Activated naive CD4-positive, alpha-beta T cell (primary cell): ENCODE data around the gene ZNF709.
A peak's percentile ranks its signal among the peaks of the same experiment; 100 is the strongest.
"Not testable (repeated sequence)": the region's sequence is repeated elsewhere in the genome, so short reads cannot be mapped to it uniquely, and the experiment has no call there.

Experiments used
- DNase-seq, 4 experiments: peaks; one replicate each; lab custom pipeline; 2025; lab: John Stamatoyannopoulos, UW

Gene ZNF709

GRCh38 chr19:12484371-12485051 lies at the start of gene ZNF709:
Gene ZNF709 (minus strand): TSS chr19:12484816. CDS start chr19:12484657, 159 bp downstream.
- peak; percentile 55 to 85 (median 72) for DNase-seq

GRCh38 chr19:12527034-12527836 lies 42.6 kb upstream of the ZNF709 start:
- no peak for DNase-seq

GRCh38 chr19:12526542-12526941 lies 41.9 kb upstream of the ZNF709 start:
- no peak for DNase-seq

DNA sequence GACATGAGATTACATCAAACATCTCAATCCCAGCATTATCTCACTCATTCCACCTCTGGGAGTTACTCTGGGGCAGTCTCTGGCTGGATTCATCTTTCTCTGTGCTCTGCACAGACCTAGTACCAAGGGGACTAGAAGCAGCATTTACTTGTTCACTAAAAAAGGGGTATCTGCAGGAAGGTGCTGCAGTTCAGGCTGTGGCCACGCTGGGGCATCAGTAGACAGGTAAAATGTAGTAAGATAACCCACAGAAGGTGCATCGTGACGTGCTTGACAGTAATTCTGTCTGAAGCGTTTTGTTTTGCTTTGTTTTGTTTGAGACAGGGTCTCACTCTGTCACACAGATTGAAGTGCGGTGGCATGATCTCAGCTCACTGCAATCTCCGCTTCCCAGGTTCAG lies 37.4 kb upstream of the ZNF709 start:
- DNase-seq, result no peak

- DNase-seq, result no peak
These were observed 29.0 kb upstream of the ZNF709 start for GRCh38 chr19:12513531-12514061.

DNA sequence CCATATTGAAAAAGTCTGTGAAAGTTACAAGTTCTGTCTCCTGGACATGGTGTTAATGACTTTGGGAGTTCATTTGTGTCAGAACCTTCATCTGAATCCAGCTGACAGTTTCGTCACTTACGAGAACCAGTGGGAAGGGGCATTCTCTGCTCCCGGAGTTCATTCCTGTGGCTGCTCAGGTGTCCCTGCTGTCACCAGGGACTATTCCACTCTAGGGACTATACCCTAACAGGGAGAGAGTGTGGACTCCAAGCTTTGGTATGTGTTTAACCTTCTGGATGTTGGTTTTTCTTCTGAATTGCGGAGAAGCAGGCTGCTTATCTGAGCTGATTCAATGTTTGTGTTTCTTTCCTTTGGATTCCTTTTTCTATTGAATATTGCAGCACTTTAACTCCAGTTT lies 12.4 kb upstream of the ZNF709 start:
- DNase-seq, result no peak

- no peak for DNase-seq
These were observed 11.9 kb upstream of the ZNF709 start for GRCh38 chr19:12496480-12496879.

- DNase-seq, result peak; percentile 69 to 93 (median 84)
These were observed 10.6 kb upstream of the ZNF709 start for GRCh38 chr19:12495002-12495802.

DNA sequence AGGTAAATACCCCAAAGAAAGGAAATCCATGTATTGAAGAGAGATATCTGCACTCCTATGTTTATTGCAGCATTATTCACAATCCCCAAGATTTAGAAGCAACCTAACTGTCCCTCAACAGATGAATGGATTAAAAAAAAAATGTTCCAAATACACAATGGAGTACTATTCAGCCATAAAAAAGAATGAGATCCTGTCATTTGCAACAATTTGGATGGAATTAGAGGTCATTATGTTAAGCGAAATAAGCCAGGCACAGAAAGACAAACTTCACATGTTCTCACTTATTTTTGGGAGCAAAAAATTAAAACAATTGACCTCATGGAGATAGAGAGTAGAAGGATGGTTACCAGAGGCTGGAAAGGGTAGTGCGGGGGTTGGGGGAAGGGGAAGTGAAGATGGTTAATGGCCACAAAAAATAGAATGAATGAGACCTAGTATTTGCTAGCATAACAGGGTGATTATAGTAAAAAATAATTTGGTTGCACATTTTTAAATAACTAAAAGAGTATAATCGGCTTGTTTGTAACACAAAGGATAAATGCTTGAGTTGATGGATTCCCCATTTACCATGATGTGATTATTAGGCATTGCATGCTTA lies 9.7 kb upstream of the ZNF709 start:
- DNase-seq, result no peak

GRCh38 chr19:12486265-12486783 lies 1.7 kb upstream of the ZNF709 start:
- not testable (repeated sequence) for DNase-seq

DNA sequence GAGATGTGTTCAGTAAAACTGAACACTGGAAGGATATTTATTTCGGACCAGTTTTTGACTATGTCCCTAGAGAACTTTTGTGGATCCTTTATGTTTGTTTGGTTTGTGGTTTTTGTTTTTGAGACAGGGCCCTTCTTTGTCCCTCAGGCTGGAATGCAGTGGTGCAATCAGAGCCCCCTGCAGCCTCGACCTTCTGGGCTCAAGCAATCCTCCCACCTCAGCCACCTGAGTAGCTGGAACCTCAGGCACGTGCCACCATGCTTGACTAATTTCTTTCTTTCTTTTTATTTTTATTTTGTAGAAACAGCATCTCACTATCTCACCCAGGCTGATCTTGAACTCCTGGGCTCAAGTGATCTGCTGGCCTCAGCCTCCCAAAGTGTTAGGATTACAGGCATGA lies 955 bp upstream of the ZNF709 start:
- DNase-seq, result no peak

DNA sequence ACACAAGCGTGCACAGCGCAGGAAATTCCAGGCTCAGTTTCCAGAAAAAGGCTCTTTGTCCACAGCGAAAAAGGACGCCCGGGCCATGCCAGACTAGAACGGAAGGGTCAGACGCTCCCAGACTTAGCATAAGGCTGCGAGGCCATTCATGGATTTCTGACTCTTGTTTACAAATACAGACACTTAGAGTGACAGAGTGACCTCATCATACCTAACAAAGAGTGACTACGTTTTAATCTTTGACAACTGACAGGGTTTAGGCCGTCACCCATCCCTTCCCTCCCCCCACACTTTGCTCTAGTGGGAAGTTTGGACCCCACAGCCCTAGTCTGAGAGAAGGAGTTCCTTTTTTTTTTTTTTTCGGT lies 418 bp upstream of the ZNF709 start:
- no peak for DNase-seq

DNA sequence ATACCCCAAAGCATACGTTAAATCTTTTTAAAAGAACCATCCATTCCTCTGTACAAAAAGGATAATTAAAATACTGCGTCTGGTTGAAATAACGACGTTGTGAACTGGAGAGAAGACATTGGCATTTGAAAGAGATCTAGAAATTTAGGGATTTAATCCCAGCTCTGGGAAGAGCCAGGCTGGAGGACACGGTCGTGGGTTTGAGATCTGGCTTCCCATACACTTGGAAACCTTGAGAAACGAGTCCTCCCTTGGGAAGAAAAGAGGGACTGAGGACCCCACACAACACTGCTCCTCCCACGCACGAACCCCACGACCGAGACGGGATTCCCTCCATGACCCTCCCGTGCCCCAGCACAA lies 625 bp downstream of the ZNF709 start:
- DNase-seq, result no peak

GRCh38 chr19:12482509-12482886 lies 2.1 kb downstream of the ZNF709 start:
- no peak for DNase-seq

GRCh38 chr19:12481781-12482508 lies 2.7 kb downstream of the ZNF709 start:
- no peak for DNase-seq

DNA sequence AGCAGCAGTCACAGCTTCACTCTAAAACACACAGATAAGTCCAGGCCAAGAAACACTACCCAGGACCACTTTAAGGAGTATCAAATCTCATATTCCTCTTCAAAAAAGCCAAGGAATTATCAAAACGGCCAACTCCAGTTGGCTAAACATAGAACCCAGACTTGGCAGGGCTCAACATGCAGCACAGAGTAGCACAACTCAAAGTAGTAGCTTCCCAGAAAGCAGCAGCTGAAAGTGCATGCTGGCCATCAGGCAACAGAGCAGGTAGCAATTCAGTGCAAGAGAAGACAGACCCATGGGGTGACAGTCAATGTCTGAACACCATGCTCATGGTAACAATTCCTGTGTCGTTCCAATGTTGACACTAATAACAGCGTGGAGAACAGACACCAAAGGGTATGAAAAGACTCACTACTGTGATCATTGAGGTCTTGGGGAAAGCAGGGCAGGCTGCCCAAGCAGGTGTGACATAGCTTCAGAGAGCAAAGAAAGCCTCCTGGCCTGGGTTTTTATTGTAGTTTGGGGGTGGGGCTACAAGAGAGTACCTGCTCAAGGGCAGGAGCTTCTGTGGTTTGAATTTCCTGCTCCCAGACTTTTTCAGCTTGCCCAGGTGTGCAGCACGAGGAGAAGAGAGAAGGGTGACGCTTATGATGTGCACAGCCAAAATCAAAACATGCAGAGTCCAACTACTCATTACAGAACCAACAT lies 6.2 kb downstream of the ZNF709 start:
- no peak for DNase-seq

DNA sequence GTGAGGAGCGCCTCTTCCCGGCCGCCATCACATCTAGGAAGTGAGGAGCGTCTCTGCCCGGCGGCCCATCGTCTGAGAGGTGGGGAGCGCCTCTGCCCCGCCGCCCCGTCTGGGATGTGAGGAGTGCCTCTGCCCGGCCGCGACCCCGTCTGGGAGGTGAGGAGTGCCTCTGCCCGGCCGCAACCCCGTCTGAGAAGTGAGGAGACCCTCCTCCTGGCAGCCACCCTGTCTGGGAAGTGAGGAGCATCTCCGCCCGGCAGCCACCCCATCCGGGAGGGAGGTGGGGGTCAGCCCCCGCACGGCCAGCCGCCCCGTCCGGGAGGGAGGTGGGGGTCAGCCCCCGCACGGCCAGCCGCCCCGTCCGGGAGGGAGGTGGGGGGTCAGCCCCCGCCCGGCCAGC lies 17.0 kb downstream of the ZNF709 start:
- DNase-seq, result not testable (repeated sequence)

- no peak for DNase-seq
These were observed 19.4 kb downstream of the ZNF709 start for GRCh38 chr19:12465211-12465610.

DNA sequence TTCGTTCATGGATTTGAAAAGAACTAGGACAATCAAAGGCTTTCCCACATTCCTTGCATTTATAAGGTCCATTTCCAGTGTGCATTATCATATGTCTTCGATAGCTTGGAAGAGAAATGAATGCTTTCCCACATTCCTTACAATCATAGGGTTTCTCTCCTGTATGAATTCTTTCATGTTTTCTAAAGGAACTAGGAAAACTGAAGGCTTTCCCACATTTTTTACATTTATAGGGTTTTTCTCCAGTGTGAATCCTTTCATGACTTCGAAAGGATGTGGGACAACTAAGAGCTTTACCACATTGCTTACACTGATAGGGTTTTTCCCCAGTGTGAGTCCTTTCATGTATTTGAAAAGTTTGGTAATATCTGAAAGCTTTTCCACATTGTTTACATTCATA lies 19.8 kb downstream of the ZNF709 start:
- DNase-seq, result no peak

DNA sequence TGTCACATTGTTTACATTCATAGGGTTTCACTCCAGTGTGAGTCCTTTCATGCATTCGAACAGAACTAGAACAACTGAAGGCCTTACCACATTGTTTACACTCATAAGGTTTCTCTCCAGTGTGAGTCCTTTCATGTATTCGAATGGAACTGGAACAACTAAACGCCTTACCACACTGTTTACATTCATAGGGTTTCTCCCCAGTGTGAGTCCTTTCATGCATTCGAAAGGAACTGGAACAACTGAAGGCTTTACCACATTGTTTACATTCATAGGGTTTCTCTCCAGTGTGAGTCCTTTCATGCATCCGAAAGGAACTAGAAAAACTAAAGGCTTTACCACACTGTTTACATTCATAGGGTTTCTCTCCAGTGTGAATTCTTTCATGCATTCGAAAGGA lies 20.5 kb downstream of the ZNF709 start:
- not testable (repeated sequence) for DNase-seq

DNA sequence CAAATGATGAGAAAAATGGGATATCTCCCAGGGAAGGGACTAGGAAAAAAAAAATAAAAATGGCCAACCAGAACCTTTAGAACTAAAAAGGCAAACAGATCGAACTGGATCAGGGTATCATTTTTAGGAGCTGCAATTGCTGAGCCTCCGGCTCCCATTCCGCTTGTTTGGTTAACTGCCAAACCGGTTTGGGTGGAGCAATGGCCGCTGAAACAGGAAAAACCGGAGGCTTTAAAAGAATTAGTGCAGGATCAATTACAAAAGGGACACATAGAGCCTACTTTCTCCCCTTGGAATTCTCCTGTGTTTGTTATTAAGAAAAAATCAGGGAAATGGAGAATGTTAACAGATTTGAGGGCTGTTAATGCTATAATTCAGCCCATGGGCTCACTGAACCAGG lies 31.1 kb downstream of the ZNF709 start:
- no peak for DNase-seq
